HG03558 (cell line): Measurements from ENCODE around the gene AGBL5.

Source experiments
- ATAC-seq: cut with Tn5 transposase; IDR thresholded peaks from one replicate; pipeline ENCODE4 v1.9.1; 2021; ENCODE audit warnings: moderate number of reproducible peaks; ENCODE audit not compliant: unreplicated experiment; ENCODE audit errors: extremely low read depth

The AGBL5 gene, protein sequence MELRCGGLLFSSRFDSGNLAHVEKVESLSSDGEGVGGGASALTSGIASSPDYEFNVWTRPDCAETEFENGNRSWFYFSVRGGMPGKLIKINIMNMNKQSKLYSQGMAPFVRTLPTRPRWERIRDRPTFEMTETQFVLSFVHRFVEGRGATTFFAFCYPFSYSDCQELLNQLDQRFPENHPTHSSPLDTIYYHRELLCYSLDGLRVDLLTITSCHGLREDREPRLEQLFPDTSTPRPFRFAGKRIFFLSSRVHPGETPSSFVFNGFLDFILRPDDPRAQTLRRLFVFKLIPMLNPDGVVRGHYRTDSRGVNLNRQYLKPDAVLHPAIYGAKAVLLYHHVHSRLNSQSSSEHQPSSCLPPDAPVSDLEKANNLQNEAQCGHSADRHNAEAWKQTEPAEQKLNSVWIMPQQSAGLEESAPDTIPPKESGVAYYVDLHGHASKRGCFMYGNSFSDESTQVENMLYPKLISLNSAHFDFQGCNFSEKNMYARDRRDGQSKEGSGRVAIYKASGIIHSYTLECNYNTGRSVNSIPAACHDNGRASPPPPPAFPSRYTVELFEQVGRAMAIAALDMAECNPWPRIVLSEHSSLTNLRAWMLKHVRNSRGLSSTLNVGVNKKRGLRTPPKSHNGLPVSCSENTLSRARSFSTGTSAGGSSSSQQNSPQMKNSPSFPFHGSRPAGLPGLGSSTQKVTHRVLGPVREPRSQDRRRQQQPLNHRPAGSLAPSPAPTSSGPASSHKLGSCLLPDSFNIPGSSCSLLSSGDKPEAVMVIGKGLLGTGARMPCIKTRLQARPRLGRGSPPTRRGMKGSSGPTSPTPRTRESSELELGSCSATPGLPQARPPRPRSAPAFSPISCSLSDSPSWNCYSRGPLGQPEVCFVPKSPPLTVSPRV

DNA sequence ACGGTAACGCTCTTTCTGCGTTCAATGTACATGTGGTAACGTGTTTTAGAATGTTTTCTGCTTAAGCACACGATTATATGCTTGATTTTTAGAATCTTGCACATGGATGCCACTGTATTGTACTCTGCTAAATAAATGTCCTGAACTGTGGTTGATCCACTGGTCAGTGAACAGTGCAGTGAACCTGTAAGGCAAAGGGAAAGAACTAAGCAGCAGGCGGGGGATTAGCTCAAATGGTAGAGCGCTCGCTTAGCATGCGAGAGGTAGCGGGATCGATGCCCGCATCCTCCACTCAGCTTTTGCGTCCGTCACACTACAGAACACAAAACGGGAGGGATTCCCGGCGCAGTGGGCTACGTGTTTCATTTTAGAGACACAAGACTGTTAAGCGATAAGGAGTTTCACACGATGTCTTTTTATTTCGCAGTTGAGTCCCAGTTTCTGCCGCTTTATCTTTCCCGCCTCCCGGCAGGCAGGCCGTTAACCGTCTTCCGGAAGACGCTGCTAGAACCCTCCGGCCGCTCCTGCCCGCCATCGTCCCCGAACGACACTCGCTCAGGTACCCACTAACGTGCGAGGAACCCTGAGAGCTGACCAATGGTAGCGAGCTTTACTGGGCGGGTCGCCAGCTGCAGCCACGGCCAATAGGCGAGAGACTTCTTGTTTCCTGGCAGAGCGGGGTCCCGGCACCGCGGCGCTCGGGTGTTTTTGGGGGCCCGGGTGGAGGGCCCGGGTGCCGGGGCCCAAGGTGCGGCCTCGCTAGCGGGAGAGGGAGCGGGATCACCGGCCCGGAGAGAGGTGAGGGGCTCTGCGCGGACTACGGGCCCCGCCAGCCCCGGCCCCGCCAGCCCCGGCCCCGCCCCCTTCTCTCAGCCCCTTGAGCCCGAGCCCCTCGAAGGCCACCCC lies at the start of gene AGBL5:
TSS of gene AGBL5 (plus strand) at position 673 of the 906 bp plus-strand sequence. CDS start 1,291 bp downstream, outside the sequence.
- ATAC-seq, result peak; percentile 37

DNA sequence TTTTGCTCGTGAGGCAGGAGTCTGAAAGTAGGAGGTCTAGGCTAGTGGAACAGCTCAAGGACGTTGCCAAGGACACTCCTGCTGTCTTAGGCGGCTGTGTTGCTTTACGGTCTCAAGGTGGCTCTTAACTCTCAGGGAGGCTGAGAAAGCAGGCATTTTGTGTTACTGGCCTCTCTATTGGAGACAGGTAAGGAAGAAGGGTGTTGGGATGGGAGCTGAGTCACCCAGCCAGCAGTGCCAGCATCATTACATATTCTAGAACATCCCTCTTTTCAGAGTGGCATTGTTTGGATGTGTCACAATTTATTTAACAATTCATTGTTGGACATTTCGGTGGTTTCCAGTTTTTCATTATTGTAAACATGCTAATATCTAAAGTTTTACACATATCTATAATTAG lies 49.5 kb upstream of the AGBL5 start:
- ATAC-seq, result no peak

DNA sequence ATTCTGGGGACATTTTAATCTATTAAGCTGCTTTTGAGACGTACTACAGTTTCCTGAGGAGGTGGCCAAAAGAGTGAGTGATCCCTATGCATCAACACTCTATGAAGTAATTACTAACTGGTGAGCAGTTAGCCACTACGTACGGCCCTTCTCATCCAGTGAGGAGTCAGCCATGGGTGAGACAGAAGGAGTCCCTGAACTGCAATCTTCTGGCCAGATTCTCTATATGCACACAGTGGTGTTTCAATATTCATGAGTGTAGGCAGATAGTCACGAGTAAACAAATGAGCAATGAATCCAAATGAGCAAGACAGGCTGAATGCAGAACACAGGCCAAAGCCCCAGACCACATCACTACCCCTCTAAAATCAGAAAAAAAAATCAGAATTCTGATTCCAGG lies 48.5 kb upstream of the AGBL5 start:
- ATAC-seq, result no peak

DNA sequence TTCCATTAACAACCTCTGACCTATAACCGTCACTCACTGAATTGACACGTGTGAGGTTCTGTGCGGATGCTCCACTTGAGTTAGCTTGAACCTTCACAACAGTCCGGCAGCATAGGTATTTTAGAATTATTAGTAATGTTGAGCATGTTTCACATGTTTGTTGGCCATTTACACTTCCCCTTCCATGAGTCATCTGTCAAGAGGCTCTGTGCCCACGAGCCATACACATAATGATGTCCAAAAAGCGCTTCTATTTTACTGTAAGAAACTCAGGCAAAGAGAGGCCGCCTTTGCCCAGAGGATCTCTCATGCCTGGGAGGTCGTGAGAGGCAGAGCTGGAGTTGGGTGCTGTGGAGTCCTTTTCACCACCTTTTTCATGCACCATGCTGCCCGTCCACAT lies 47.6 kb upstream of the AGBL5 start:
- ATAC-seq, result no peak

DNA sequence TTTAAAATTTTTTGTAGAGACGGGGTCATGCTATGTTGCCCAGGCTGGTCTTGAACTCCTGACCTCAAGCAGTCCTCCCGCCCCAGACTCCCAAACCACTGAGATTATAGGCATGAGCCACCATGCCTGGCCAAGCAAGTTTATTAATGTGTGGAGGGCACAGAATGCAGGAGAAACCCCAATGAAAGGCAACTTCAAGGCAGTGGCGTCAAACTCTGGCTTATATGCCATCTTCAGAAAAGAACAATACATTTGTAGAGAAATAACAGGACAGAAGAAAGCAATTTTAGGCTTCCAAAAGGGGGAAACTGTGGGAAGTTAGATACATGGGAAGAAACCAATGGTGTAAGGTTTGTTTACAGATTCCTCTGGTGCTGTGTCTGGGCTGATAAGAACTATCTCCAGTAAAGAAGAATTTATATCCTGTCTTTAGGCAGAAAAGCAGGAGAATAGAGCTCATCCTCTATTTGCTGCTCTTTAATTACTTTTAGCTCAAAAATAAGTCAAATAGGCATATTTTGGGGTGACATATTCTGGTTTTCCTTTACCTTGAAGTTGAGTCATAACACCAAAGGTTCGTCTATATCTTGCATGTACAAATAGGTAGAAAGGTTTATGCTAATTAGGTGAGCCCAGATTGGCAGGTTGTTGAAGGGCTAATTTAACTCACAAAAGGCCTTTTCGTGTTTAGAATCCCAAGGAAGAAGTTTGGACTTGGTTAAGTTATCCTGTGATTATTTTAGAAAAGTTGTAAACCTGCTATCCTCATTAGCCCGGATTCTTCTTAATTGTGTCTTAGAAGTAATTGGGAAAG lies 44.7 kb upstream of the AGBL5 start:
- no peak for ATAC-seq

DNA sequence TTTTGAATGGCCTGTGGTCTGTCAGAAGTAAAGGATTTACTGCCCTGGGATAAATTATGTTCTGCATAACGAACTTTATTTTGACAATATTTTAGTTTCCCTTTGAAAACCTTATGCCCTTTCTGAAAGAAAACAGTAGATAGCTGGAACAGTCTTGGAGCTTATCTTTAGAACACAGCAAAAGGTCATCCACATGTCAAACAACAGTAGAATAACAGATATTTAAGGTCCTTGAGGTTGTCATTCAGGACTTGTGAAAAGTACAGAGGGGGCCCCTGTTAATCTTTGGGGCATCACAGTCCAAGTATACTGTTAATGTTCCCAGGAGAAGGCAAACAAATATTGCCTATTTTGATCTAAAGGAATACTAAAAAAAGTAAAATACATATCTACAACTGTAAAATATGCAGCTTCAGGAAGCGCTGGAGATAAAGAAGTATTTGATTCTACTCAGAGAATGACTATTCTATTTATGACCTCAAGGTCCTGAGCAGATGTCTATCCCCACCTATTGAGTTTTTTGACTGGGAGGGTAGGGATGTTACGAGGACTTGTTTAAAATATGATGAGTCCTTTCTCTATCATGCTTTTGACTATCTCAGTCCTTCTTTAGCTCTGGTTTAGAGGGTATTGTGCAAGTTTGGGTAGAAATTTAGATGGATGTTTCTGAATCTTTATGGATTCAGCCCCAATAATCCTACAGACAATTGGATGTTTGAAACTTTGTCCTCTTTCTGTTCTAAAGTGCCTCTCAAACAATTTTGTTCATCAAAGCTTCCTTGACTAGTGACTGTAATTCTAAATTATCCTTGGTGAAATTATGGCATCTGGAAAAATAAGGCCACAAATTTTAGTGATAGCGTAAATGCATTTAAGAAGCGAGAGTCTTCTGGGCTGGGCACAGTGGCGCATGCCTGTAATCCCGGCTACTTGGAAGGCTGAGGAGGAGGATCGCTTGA lies 43.8 kb upstream of the AGBL5 start:
- ATAC-seq, result no peak

DNA sequence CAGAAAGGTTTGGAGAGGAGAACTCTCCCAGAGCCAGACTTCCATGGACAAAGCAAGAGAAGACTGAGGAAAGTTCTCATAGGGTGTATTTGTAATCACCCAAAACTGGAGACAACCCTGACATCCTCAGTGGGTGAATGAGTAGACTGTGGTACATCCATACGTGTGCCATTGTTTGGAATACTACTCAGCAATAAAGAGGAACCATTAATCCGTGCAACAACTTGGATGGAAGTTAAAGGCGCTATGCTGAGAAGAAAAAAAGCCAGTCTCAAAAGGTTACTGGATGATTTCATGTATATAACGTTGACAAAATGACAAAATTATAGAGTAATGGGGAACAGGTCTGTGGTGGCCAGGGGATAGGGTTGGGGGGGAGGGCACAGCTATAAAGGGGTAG lies 42.8 kb upstream of the AGBL5 start:
- ATAC-seq, result no peak

DNA sequence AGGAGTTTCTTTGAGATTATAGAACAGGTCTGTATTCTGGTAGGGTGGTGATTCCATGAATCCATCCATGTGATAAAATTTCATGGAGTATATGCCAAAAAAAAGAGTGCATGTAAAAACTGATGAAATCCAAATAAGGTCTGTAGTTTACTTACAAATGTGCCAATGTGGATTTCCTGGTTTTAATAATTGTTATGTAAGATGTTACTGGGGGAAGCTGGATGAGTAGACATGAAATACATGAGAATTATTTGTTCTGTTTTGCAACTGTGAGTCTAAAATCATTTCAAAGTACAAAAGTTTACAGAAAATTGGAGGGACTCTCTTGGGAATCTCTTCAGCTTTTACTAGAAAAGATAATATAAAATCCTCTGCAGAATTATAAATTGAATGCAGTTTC lies 42.4 kb upstream of the AGBL5 start:
- no peak for ATAC-seq

DNA sequence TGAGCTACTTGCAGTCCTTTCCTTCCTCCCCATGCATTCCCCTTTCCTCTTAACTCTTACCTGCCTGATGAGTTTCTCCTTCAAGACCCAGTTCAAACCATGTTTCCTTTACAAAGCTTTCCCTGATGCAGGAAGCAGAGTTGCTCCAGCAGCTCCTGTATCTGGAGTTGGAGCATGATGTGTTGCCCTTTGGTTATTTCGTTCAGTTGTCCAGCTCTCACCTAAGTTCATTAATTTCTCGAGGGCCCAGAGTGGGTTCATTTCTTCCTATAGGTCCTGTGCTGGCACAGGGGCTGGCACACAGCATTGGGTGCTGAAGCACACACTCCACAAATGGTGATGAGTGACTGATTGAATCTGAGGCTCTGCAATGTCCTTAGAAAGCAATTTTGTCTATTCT lies 41.8 kb upstream of the AGBL5 start:
- ATAC-seq, result no peak

DNA sequence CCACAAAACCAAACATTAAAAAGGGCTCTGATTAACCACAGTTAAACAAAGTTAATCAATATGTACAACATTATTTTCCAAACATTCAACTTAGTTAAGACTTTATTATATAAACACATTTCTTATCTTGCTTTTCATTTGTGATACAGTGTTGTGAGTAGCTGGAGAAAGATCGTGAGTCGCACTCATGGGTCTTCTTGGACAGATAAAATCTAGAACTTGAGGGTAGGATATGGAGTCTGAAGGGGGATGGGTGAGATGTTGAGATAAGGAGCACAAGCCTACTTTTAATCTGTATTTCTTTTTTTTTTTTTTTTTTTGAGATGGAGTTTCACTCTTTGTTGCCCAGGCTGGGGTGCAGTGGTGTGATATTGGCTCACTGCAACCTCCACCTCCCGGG lies 41.3 kb upstream of the AGBL5 start:
- no peak for ATAC-seq

DNA sequence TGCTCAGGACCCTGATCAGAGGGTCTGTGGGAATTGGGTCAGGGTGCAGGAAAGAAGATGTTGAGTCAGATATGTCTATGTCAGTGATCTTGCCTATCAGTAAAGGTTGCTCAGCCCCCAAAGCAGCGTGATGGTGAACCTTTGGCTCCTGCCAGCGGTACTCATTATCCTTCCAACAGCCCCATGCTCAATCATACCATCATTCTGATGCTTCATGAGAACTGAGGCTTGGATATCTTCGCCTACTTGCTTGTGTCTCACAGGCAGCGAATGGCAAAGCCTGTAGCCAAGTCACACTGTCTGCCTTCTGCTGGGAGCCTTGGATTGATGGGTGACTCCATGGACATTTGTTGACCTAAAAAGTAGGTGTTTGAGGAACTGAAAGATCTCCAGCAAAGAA lies 37.7 kb upstream of the AGBL5 start:
- no peak for ATAC-seq

DNA sequence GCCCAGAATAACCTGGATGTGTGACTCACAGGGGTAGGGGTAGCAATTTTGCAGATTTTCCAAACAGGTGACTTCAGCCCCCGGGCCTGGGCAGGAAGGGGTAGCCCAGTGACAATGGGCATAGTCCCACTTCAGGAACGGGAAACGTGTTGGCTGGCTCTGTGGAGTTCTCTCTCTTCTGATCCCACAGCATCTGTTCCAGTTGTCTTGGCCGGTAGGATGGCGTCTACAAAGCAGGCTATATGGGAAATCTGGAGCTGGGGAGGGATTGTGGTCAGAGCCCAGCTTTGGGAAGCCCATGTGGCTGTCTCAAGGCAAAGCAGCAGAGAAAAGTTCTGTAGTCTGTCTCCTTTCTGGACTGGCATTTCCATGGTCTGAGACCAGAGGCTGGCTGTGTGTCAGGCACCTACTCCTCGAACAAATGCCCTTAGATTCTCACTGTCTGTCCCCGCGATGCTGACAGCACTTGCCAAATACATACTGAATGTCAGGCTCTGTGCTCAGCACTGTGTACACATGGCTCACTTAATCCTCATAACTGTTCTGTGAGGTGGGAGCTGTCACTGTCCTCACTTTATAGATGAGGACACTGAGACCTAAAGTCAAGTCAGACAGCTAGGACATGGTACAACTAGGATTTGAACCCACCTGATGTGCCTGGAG lies 36.6 kb upstream of the AGBL5 start:
- no peak for ATAC-seq

DNA sequence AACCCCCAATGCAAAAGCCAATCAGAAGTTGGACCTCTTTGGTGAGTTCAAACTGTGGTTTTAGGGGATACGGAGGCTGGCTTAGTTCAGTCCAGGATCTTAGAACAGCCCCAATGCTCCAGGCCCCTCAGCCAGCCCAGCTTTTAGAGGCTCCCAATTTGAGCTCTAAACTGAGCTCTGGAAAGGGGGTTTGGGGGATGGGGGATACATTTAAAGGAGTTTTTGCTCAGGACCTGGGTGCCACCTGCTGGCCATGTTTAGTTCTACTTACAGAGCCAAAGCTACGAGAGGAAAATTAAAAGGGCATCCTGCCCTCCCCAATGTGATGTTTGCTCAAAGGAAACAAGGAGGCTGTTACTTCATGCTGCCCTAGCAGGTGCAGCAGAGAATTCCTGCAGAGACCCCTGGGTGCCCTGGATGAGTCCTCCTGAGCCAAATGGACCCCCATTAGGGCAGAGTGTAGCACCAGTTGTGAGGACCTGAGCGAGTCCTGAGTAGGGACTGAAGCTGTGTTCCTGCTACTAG lies 34.6 kb upstream of the AGBL5 start:
- no peak for ATAC-seq

DNA sequence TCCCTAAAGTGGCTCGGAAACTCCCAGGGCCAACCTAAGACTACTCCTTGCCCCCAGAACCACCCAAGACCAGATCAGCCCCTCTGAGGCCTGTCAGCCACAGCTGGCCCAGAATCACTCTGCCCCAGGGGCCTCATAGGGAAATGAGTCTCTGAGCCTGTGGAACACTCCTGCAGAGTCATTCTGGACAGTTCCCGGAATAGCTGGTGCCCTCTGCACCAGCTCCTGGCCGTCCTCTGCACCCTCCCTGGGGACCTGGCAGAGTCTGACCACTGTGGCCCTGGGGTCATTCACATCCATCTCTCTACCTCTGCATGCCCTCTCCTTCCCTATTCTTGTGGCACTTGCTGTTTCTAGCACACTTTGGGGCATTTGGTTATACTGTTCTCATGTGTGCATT lies 33.3 kb upstream of the AGBL5 start:
- ATAC-seq, result no peak

DNA sequence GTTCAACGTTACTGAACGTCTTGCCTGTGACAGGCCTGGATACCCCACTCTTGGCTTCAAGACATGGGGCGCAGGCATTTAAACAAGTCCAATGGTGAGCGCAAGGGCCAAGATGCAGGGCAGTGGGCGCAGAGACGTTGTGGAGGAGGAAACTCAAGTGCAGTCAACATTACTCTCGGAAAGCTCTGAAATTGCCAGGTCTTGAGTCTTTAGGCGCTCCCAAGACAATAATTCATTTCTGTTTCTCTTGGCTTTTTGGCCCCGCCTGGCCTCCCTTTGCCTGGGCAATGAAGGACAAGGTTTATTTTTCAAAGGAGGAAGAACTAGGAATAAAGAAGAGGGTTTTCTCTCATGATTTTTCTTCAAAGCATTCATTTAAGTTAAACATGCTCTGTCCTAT lies 32.0 kb upstream of the AGBL5 start:
- no peak for ATAC-seq

DNA sequence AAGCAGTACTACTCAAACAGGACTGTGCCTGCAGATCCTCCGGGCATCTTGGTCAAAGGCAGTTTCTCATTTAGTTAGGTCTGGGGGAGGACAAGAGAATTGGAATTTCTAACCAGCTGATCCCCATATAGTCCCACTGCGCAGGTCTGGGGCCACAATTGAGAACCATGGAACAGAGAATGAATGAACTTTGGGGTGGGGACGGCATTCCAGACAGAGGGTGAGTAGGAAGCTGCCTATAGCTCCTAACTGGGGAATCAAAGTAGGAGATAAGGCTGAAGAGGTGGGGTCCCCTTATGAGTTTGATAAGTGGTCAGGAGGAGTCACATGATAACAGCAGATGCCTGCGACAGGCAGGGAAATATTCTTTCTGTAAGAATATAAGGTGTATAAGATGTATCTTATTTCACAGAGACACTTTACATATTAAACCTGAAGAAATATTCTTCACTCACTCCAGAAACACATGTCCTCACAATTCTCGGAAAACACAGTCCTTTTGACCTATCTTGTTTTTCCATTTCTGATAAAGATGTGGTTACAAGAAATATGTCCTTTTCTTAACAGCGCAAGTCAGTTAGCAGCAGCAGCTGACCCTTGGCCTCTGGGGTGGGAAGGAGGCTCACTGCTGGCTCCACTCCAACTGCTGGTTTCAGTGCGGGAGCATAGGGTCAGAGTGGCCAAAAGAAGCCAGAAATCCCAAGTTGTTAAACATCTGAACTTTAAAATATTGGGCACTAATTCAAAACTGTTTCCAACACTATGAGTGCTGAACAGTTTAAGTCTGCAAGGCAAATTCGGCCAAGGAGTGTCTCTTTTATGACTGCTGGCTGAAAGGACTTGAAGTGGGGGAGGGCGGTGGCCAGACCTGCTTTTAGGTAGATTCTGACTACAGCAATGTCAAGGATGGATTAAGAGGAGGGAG lies 31.3 kb upstream of the AGBL5 start:
- no peak for ATAC-seq
